Calu3 (cell line): ENCODE measurements around the gene LRRC1. TPM values are rescaled to one million over a fixed set of nuclear protein-coding genes. Genes with fewer than 3 reads are reported as not detected.

Experiments used
- BruUV-seq: library from RNA; stranded (reverse); fragments of 400-500 nt; replicated peaks from 2 replicates; lab custom pipeline; 2021; lab: Mats Ljungman, UMichigan
- CTCF ChIA-PET: fragments of 300-600 bp; sonication (Branson Sonifier 250); formaldehyde crosslinking; loops from one replicate; lab custom pipeline; 2022; ENCODE audit warnings: antibody characterized with exemption; lab: Charles Lee
- DNase-seq: peaks from one replicate; pipeline ENCODE4 v3.0.0; 2022
- H3K27ac Mint-ChIP-seq: one replicate; pipeline ENCODE4 v1.8.0; 2022; ENCODE audit warnings: mixed read lengths; ENCODE audit not compliant: unreplicated experiment
- H3K27me3 Mint-ChIP-seq: one replicate; pipeline ENCODE4 v1.8.0; 2022; ENCODE audit warnings: mixed read lengths; ENCODE audit not compliant: unreplicated experiment
- H3K36me3 Mint-ChIP-seq: one replicate; pipeline ENCODE4 v1.8.0; 2022; ENCODE audit warnings: mild to moderate bottlenecking, moderate library complexity, mixed read lengths; ENCODE audit not compliant: insufficient read depth, unreplicated experiment
- H3K4me1 Mint-ChIP-seq: one replicate; pipeline ENCODE4 v1.8.0; 2022; ENCODE audit warnings: mild to moderate bottlenecking, low read depth, mixed read lengths; ENCODE audit not compliant: unreplicated experiment
- H3K4me3 Mint-ChIP-seq: one replicate; pipeline ENCODE4 v1.8.0; 2022; ENCODE audit warnings: mild to moderate bottlenecking, low read depth, moderate library complexity, mixed read lengths; ENCODE audit not compliant: unreplicated experiment
- H3K9me3 Mint-ChIP-seq: one replicate; pipeline ENCODE4 v1.8.0; 2022; ENCODE audit warnings: low read depth, mixed read lengths; ENCODE audit not compliant: unreplicated experiment
- CTCF ChIP-seq: fragments of 200-600 bp; IDR thresholded peaks from one replicate; pipeline ENCODE4 v1.8.0; 2022; ENCODE audit warnings: antibody characterized with exemption; ENCODE audit not compliant: unreplicated experiment
- intact Hi-C: fragments of 100-400 bp; cut with micrococcal nuclease; formaldehyde crosslinking; loops from one replicate; pipeline ENCODE4 v1.10.0; 2022; ENCODE audit not compliant: unreplicated experiment
- total RNA-seq: library from RNA; stranded (reverse); gene quantifications from 2 replicates; pipeline ENCODE4 v1.2.3, GENCODE V29; 2022

The LRRC1 gene
- total RNA-seq, 1 experiment from 2014 or later, result 26.6 TPM

GRCh38 chr6:53828215-53828614, 33.4 kb downstream of the LRRC1 start:
- intact Hi-C loops, result no loop called here
- DNase-seq, result no peak
- CTCF ChIA-PET, result interaction anchor here (0.7 to 1.7 kb wide), 5 partner anchors 10 to 103 kb away, joined by 3 to 5 read pairs (median 4); no protein-coding TSS in a partner anchor
- Mint-ChIP-seq H3K4me1 (peaks cover 68% of the 10 kb centered on the region), H3K27me3 (no peaks in the 10 kb centered on the region), H3K4me3 (no peak overlapping the region), H3K27ac (peak overlapping the region; percentile 16), H3K36me3 (no peaks in the 10 kb centered on the region), H3K9me3 (no peaks in the 10 kb centered on the region)
- TF ChIP-seq CTCF, result no peak
- BruUV-seq, result no TSS peak

- H3K9me3 Mint-ChIP-seq, result no peaks in the 10 kb centered on the region
- peaks cover 76% of the 10 kb centered on the region for H3K4me1 Mint-ChIP-seq
- intact Hi-C loops, result no loop called here
- no TSS peak for BruUV-seq
- H3K27ac Mint-ChIP-seq, result peak overlapping the region; percentile 16
- DNase-seq, result no peak
- no peaks in the 10 kb centered on the region for H3K36me3 Mint-ChIP-seq
- CTCF ChIA-PET, result no interaction called here
- TF ChIP-seq CTCF, result no peak
- H3K27me3 Mint-ChIP-seq, result no peaks in the 10 kb centered on the region
- H3K4me3 Mint-ChIP-seq, result peak overlapping the region; percentile 4
These were observed 34.3 kb downstream of the LRRC1 start for GRCh38 chr6:53828966-53829697.

GRCh38 chr6:53829698-53830221, 35.0 kb downstream of the LRRC1 start:
- BruUV-seq, result no TSS peak
- Mint-ChIP-seq H3K4me1 (peaks cover 78% of the 10 kb centered on the region), H3K4me3 (peak overlapping the region; percentile 4), H3K9me3 (no peaks in the 10 kb centered on the region), H3K36me3 (no peaks in the 10 kb centered on the region), H3K27ac (peak overlapping the region; percentile 7), H3K27me3 (no peaks in the 10 kb centered on the region)
- no peak for DNase-seq
- TF ChIP-seq CTCF, result no peak
- CTCF ChIA-PET, result no interaction called here
- intact Hi-C loops, result no loop called here

GRCh38 chr6:53830366-53830765, 35.6 kb downstream of the LRRC1 start:
- intact Hi-C loops, result no loop called here
- no peak for TF ChIP-seq CTCF
- CTCF ChIA-PET, result interaction anchor here (0.6 kb wide), 1 partner anchor 29 kb away, joined by 4 read pairs; no protein-coding TSS in a partner anchor
- no peak overlapping the region for H3K4me3 Mint-ChIP-seq
- no TSS peak for BruUV-seq
- H3K27me3 Mint-ChIP-seq, result no peaks in the 10 kb centered on the region
- no peaks in the 10 kb centered on the region for H3K9me3 Mint-ChIP-seq
- no peaks in the 10 kb centered on the region for H3K36me3 Mint-ChIP-seq
- no peak for DNase-seq
- H3K4me1 Mint-ChIP-seq, result peaks cover 78% of the 10 kb centered on the region
- no peak overlapping the region for H3K27ac Mint-ChIP-seq
